HepG2 (cell line): ENCODE measurements around the gene DLG2. TPM values are rescaled to one million over a fixed set of nuclear protein-coding genes. Genes with fewer than 3 reads are reported as not detected.

Experiments used
- ATAC-seq: fragments of 200-7000 bp; cut with Tn5 transposase; 3 replicates; pipeline ENCODE4 v1.9.1; 2020; ENCODE audit warnings: mild to moderate bottlenecking, moderate library complexity
- BruUV-seq: library from RNA; stranded (reverse); fragments of 400-500 nt; replicated peaks from 2 replicates; lab custom pipeline; 2021; lab: Mats Ljungman, UMichigan
- CTCF ChIA-PET: fragments of 300-600 bp; formaldehyde crosslinking; extraction: SDS; loops from one replicate; lab custom pipeline; 2021; ENCODE audit warnings: low total read pairs, inconsistent platforms, low intra/inter-chr PET ratio; lab: Yijun Ruan, JAX
- POLR2A ChIA-PET: fragments of 350-600 bp; sonication (Branson Sonifier 250); formaldehyde crosslinking; loops from one replicate; lab custom pipeline; 2020; ENCODE audit warnings: antibody characterized with exemption, inconsistent platforms; lab: Yijun Ruan, JAX
- DNase-seq: peaks from one replicate; pipeline ENCODE4 v3.0.0-alpha.2; 2015; ENCODE audit warnings: low spot score
- FAIRE-seq: peaks from 3 replicates; lab custom pipeline; 2011; peaks lifted over from hg19 to GRCh38; lab: Jason Lieb, UNC
- H2AFZ ChIP-seq: one replicate; pipeline ENCODE4 v1.6.1; 2011; ENCODE audit warnings: low read length, inconsistent platforms
- H3K27ac ChIP-seq: fragments of 300-600 bp; 3 replicates; pipeline ENCODE4 v1.8.0; 2011; ENCODE audit warnings: mixed run types, mild to moderate bottlenecking, mixed read lengths, low read length, inconsistent platforms; ENCODE audit not compliant: insufficient read depth; ENCODE audit errors: extremely low read length
- H3K27me3 ChIP-seq, 2 experiments: fragments of 200-600 bp in 1 of 2; 2 replicates in 1 of 2; 3 replicates in 1 of 2; pipeline versions ENCODE4 v1.6.0 to v1.8.0; 2011; ENCODE audit warnings: low read length in 2 of 2, mild to moderate bottlenecking in 2 of 2, moderate library complexity in 2 of 2, inconsistent platforms in 1 of 2; ENCODE audit not compliant: insufficient read depth in 2 of 2, control insufficient read depth in 1 of 2
- H3K36me3 ChIP-seq, 2 experiments: fragments of 200-600 bp in 1 of 2; replicated peaks in 1 of 2; 2 replicates in 1 of 2; 3 replicates in 1 of 2; pipeline versions ENCODE4 v1.5.1 to v1.8.0; 2011; ENCODE audit warnings: low read length in 2 of 2, inconsistent platforms in 1 of 2; ENCODE audit not compliant: insufficient read depth in 2 of 2, control insufficient read depth in 1 of 2
- H3K4me1 ChIP-seq: 2 replicates; pipeline ENCODE4 v1.5.1; 2012; ENCODE audit warnings: low read length, inconsistent platforms; ENCODE audit not compliant: insufficient read depth
- H3K4me2 ChIP-seq: 2 replicates; pipeline ENCODE4 v1.6.0; 2011; ENCODE audit warnings: low read depth, low read length, inconsistent platforms
- H3K4me3 ChIP-seq, 3 experiments: fragments of 200-600 bp in 1 of 3; sonication (generic), shearing (Covaris generic) in 1 of 3; replicated peaks in 1 of 3; 2 replicates each; pipeline ENCODE4 v1.5.1; 2011 to 2016; ENCODE audit warnings: low read length in 3 of 3, inconsistent platforms in 2 of 3, low read depth in 2 of 3, mild to moderate bottlenecking in 2 of 3, control low read depth in 1 of 3, mixed read lengths in 1 of 3; ENCODE audit not compliant: insufficient read depth in 1 of 3
- H3K79me2 ChIP-seq: one replicate; pipeline ENCODE4 v1.6.1; 2011; ENCODE audit warnings: low read length, inconsistent platforms; ENCODE audit not compliant: insufficient read depth
- H3K9ac ChIP-seq: 2 replicates; pipeline ENCODE4 v1.6.0; 2011; ENCODE audit warnings: mild to moderate bottlenecking, low read depth, low read length, inconsistent platforms; ENCODE audit not compliant: insufficient read depth
- H3K9me3 ChIP-seq: 2 replicates; pipeline ENCODE4 v1.5.1; 2012; ENCODE audit warnings: mild to moderate bottlenecking, low read length
- H4K20me1 ChIP-seq: 2 replicates; pipeline ENCODE4 v1.6.0; 2011; ENCODE audit warnings: inconsistent platforms, mild to moderate bottlenecking, low read length, moderate library complexity; ENCODE audit not compliant: insufficient read depth
- NONO ChIP-seq, 2 experiments: fragments of 450-650 bp in 1 of 2; sonication (generic) in 1 of 2; formaldehyde crosslinking in 1 of 2; IDR thresholded peaks in 1 of 2; conservative IDR thresholded peaks in 1 of 2; 2 replicates each; pipeline versions ENCODE4 v1.6.1 to v1.8.0; 2017 to 2022; ENCODE audit warnings: mild to moderate bottlenecking in 1 of 2, missing genetic modification reagents in 1 of 2, moderate library complexity in 1 of 2
- ZFP91 ChIP-seq: sonication (generic); formaldehyde crosslinking; IDR thresholded peaks from 2 replicates; pipeline ENCODE4 v1.9.0; 2022; ENCODE audit warnings: missing genetic modification reagents, mild to moderate bottlenecking, borderline replicate concordance
- ZNF460 ChIP-seq: sonication (generic); formaldehyde crosslinking; IDR thresholded peaks from 2 replicates; pipeline ENCODE4 v1.5.1; 2020; ENCODE audit warnings: missing genetic modification reagents, mild to moderate bottlenecking, borderline replicate concordance
- ZNF503 ChIP-seq: sonication (generic); formaldehyde crosslinking; IDR thresholded peaks from 2 replicates; pipeline ENCODE4 v1.4.0; 2020; ENCODE audit warnings: missing genetic modification reagents
- ZNF513 ChIP-seq: sonication (generic); formaldehyde crosslinking; conservative IDR thresholded peaks from 2 replicates; pipeline ENCODE4 v1.5.0; 2020; ENCODE audit warnings: missing genetic modification reagents
- WGBS: methylation state at CpG from one replicate; pipeline ENCODE4 v1.1.6; 2017; ENCODE audit warnings: low lambda C conversion rate; 5-methylcytosine and 5-hydroxymethylcytosine counted together
- in situ Hi-C: cut with HindIII; loops from 2 replicates; pipeline ENCODE4 v1.10.0; 2017; ENCODE audit warnings: low pct_unique_long_range_greater_than_20kb; ENCODE audit not compliant: extremely low pct_ligation_motif_present
- intact Hi-C: fragments of 100-400 bp; cut with micrococcal nuclease; formaldehyde crosslinking; loops from one replicate; pipeline ENCODE4 v1.10.0; 2022; ENCODE audit not compliant: unreplicated experiment
- polyA plus RNA-seq, 8 experiments: library from polyadenylated mRNA; depleted of rRNA in 3 of 8; stranded (reverse) in 7 of 8; unstranded in 1 of 8; fragments of >200 nt; fragmentation: Illumina TruSeq in 4 of 8; extraction: Trizol in 4 of 8; gene quantifications; 2 replicates each; pipeline versions ENCODE4 v1.2.1 to v1.2.3, GENCODE V29; 2011 to 2016; ENCODE audit warnings: low read depth in 4 of 8, missing spikeins in 1 of 8, mixed read lengths in 1 of 8; ENCODE audit not compliant: insufficient read depth in 1 of 8
- total RNA-seq, 5 experiments: library from RNA; depleted of rRNA; stranded (reverse); fragments of >200 nt; fragmentation: Illumina TruSeq; extraction: Trizol; gene quantifications; 2 replicates each; pipeline ENCODE4 v1.2.3, GENCODE V29; 2016; ENCODE audit warnings: low read depth in 1 of 5

DLG2 gene
- total and polyA plus RNA-seq, 2 of the 13 experiments (the other 11 are each of a cell fraction or from before 2014, with no cell fraction given): 0.46 to 1.0 TPM

GRCh38 chr11:83815736-83816135 lies 1811.4 kb downstream of the DLG2 start (continued):
- TF ChIP-seq ZNF513 (CRISPR knock-in tag) (no peak), ZNF460 (CRISPR knock-in tag) (no peak)
- TF ChIP-seq, all 625 proteins: peak for 0

GRCh38 chr11:83813296-83813695 lies 1813.8 kb downstream of the DLG2 start:
- ChIA-PET POLR2A (no interaction called here), CTCF (no interaction called here)
- DNase-seq (no peak), ATAC-seq (no peak)
- H2AFZ ChIP-seq: no peak overlapping the region
- no TSS peak for BruUV-seq
- no peaks in the 10 kb centered on the region for H3K9me3 ChIP-seq
- H3K4me1 ChIP-seq: no peaks in the 10 kb centered on the region
- in situ Hi-C loops: loop anchor here (10.0 to 25.0 kb wide), 3 partner anchors 588 to 1101 kb away; no protein-coding TSS in a partner anchor
- H3K27me3 ChIP-seq: no peaks in the 10 kb centered on the region
- H3K79me2 ChIP-seq: no peaks in the 10 kb centered on the region
- no peak overlapping the region for H3K4me3 ChIP-seq
- no peak for TF ChIP-seq ZFP91 (CRISPR knock-in tag)
- no peak for TF ChIP-seq NONO (IDR thresholded peaks at IDR 0.05)
- TF ChIP-seq NONO (CRISPR knock-in tag; conservative IDR thresholded peaks at IDR 0.05): no peak
- TF ChIP-seq ZNF503 (CRISPR knock-in tag): no peak
- TF ChIP-seq, all 625 proteins: peak for 0
- Histone ChIP-seq H4K20me1 (no peaks in the 10 kb centered on the region), H3K36me3 (no peaks in the 10 kb centered on the region), H3K9ac (no peak overlapping the region), H3K4me2 (no peak overlapping the region), H3K27ac (no peak overlapping the region)
- no peak for FAIRE-seq
- 38% methylated on average over 3 of the region's 3 CpGs for WGBS
- intact Hi-C loops: no loop called here
